DOHH2 (cell line): Measurements from ENCODE around the gene HBD.

Experiments used
- H3F3A ChIP-seq: fragments of 200-600 bp; sonication (generic), shearing (Covaris generic); 2 replicates; pipeline ENCODE4 v1.6.0; 2016; ENCODE audit warnings: antibody characterized with exemption, mild to moderate bottlenecking; ENCODE audit not compliant: control insufficient read depth, insufficient read depth
- H3K27ac ChIP-seq: fragments of 200-600 bp; sonication (generic); 2 replicates; pipeline ENCODE4 v1.5.1; 2014; ENCODE audit warnings: low read depth, mild to moderate bottlenecking, low read length, moderate library complexity
- H3K27me3 ChIP-seq: fragments of 200-600 bp; sonication (generic); 2 replicates; pipeline ENCODE4 v1.6.1; 2014; ENCODE audit warnings: mild to moderate bottlenecking, low read length, mixed read lengths; ENCODE audit not compliant: control insufficient read depth
- H3K36me3 ChIP-seq: fragments of 200-600 bp; sonication (generic); 2 replicates; pipeline ENCODE4 v1.6.1; 2014; ENCODE audit warnings: mild to moderate bottlenecking, low read length, moderate library complexity, mixed read lengths; ENCODE audit not compliant: control insufficient read depth
- H3K4me1 ChIP-seq: fragments of 200-600 bp; sonication (generic); 2 replicates; pipeline ENCODE4 v1.6.1; 2014; ENCODE audit warnings: mild to moderate bottlenecking, low read length, mixed read lengths; ENCODE audit not compliant: control insufficient read depth
- H3K4me2 ChIP-seq: fragments of 200-600 bp; sonication (generic); 2 replicates; pipeline ENCODE4 v1.6.0; 2014; ENCODE audit warnings: mild to moderate bottlenecking, low read length, moderate library complexity
- H3K4me3 ChIP-seq: fragments of 200-600 bp; sonication (generic); 2 replicates; pipeline ENCODE4 v1.5.1; 2014; ENCODE audit warnings: mild to moderate bottlenecking, low read length, mixed read lengths
- H3K79me2 ChIP-seq: fragments of 200-600 bp; sonication (generic); 2 replicates; pipeline ENCODE4 v1.6.1; 2014; ENCODE audit warnings: mild to moderate bottlenecking, low read length, mixed read lengths; ENCODE audit not compliant: control insufficient read depth
- H3K9me2 ChIP-seq: fragments of 200-600 bp; sonication (generic); replicated peaks from 2 replicates; pipeline ENCODE4 v1.6.1; 2014; ENCODE audit warnings: mild to moderate bottlenecking, low read length, mixed read lengths; ENCODE audit not compliant: control insufficient read depth
- H3K9me3 ChIP-seq: fragments of 200-600 bp; sonication (generic); 2 replicates; pipeline ENCODE4 v1.6.1; 2014; ENCODE audit warnings: antibody characterized with exemption, low read length, mixed read lengths; ENCODE audit not compliant: control insufficient read depth, insufficient read depth
- H4K20me1 ChIP-seq: fragments of 200-600 bp; sonication (generic); 2 replicates; pipeline ENCODE4 v1.6.0; 2014; ENCODE audit warnings: low read depth, mild to moderate bottlenecking, antibody characterized with exemption, low read length, moderate library complexity; ENCODE audit not compliant: control insufficient read depth, insufficient read depth
- EZH2phosphoT487 ChIP-seq: fragments of 200-600 bp; sonication (generic); IDR thresholded peaks from 2 replicates; pipeline ENCODE4 v1.6.1; 2017; ENCODE audit warnings: borderline replicate concordance, mild to moderate bottlenecking, antibody characterized with exemption, low read length, moderate library complexity, mixed read lengths
- TF ChIP-seq, protein P1 (sequence below): fragments of 200-600 bp; sonication (generic); IDR thresholded peaks from one replicate; pipeline ENCODE4 v1.5.1; 2014; ENCODE audit warnings: antibody characterized with exemption, mild to moderate bottlenecking, low read depth, low read length; ENCODE audit not compliant: poor library complexity, severe bottlenecking

HBD gene

DNA sequence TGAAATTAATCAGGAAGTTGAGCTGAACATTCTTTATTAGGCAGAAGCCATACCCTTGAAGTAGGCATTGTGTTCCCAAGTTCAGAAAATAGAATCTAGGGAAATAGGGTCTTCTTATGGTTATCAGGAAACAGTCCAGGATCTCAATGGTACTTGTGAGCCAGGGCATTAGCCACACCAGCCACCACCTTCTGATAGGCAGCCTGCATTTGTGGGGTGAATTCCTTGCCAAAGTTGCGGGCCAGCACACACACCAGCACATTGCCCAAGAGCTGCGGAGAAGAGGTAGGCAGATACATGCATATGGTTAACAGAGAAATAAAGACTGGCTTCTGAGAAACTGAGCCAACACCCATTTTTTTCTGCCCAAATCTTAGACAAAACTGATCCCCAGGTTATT is 1.5 kb downstream of the HBD start:
- Histone ChIP-seq H3K9me3 (no peaks in the 10 kb centered on the region), H3K9me2 (no peaks in the 10 kb centered on the region), H3F3A (no peaks in the 10 kb centered on the region), H3K36me3 (no peaks in the 10 kb centered on the region), H3K4me2 (no peak overlapping the region), H3K27ac (no peak overlapping the region), H3K27me3 (no peaks in the 10 kb centered on the region), H3K4me1 (no peaks in the 10 kb centered on the region), H3K79me2 (no peaks in the 10 kb centered on the region), H4K20me1 (no peaks in the 10 kb centered on the region), H3K4me3 (no peak overlapping the region)
- TF ChIP-seq EZH2phosphoT487 = no peak
- TF ChIP-seq, protein P1, sequence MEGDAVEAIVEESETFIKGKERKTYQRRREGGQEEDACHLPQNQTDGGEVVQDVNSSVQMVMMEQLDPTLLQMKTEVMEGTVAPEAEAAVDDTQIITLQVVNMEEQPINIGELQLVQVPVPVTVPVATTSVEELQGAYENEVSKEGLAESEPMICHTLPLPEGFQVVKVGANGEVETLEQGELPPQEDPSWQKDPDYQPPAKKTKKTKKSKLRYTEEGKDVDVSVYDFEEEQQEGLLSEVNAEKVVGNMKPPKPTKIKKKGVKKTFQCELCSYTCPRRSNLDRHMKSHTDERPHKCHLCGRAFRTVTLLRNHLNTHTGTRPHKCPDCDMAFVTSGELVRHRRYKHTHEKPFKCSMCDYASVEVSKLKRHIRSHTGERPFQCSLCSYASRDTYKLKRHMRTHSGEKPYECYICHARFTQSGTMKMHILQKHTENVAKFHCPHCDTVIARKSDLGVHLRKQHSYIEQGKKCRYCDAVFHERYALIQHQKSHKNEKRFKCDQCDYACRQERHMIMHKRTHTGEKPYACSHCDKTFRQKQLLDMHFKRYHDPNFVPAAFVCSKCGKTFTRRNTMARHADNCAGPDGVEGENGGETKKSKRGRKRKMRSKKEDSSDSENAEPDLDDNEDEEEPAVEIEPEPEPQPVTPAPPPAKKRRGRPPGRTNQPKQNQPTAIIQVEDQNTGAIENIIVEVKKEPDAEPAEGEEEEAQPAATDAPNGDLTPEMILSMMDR = no peak

DNA sequence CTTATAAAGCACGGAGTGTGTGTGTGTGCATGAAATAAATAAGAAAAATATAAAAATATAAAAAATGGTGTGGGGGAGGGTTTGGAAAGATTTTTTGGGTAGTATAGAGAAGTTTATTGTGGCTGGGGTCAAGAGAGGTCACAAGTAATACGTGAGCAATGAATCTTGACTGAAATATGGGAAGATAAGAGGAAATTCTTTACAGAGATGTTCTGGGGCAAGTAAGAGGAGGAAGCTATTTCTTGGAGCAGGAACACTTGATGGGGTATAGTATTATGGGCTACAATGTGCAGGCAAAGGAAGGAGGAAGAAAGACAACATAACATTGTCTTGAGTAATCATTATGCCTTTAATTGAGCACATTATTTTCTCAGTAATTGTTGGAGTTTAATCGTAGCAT is 2.1 kb downstream of the HBD start:
- Histone ChIP-seq H3K4me2 (no peak overlapping the region), H3K9me3 (no peaks in the 10 kb centered on the region), H3K4me3 (no peak overlapping the region), H3F3A (no peaks in the 10 kb centered on the region), H3K4me1 (no peaks in the 10 kb centered on the region), H3K36me3 (no peaks in the 10 kb centered on the region), H3K27me3 (no peaks in the 10 kb centered on the region), H3K9me2 (no peaks in the 10 kb centered on the region), H4K20me1 (no peaks in the 10 kb centered on the region), H3K79me2 (no peaks in the 10 kb centered on the region), H3K27ac (no peak overlapping the region)
- no peak for TF ChIP-seq EZH2phosphoT487
- TF ChIP-seq, protein P1 = no peak

DNA sequence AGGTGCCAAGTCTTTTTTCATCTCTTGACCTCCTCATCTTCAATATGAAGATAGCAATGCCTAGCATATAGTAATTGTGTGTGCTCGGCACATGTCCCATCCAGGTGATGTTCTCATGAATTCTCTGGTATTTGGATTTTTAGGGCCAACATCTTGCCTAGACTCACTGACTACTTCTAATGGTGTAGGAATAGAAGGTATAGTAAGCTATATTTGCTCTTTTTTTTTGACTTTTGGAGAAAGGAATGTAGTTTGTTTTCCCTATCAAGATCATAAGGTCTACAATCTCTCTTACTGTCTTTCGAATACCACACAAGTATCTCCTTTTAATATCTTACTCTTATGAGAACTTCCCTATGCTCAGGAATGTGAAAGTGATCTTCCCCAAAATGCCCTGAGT is 3.2 kb downstream of the HBD start:
- H3K4me1 ChIP-seq = no peaks in the 10 kb centered on the region
- H4K20me1 ChIP-seq = no peaks in the 10 kb centered on the region
- no peaks in the 10 kb centered on the region for H3K9me2 ChIP-seq
- H3K9me3 ChIP-seq = no peaks in the 10 kb centered on the region
- H3K27me3 ChIP-seq = no peaks in the 10 kb centered on the region
- H3K4me2 ChIP-seq = no peak overlapping the region
- H3K36me3 ChIP-seq = no peaks in the 10 kb centered on the region
- TF ChIP-seq, protein P1 = no peak
- no peak for TF ChIP-seq EZH2phosphoT487
- no peaks in the 10 kb centered on the region for H3F3A ChIP-seq
- H3K79me2 ChIP-seq = no peaks in the 10 kb centered on the region
- no peak overlapping the region for H3K27ac ChIP-seq
- H3K4me3 ChIP-seq = no peak overlapping the region

DNA sequence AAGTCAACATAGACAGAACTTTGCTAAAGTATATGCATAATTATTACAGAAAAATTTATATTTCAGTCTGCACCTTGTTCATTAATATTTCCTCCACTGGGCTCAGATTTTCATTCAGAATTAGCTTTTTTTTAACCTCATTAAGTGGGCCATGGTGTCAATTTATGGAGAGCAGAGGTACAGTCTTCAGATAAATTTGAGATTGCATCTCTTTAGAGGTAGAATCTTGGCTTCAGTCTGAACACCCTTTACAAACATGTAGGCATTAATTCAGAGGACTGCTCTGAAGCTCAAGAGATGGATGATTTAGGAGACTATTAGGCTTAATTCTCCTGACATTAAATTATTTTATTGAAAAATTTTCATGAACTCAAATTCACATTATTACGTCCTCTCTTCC is 4.0 kb downstream of the HBD start:
- Histone ChIP-seq H3K9me3 (no peaks in the 10 kb centered on the region), H3K4me1 (no peaks in the 10 kb centered on the region), H4K20me1 (no peaks in the 10 kb centered on the region), H3F3A (no peaks in the 10 kb centered on the region), H3K27ac (no peak overlapping the region), H3K27me3 (no peaks in the 10 kb centered on the region), H3K4me3 (no peak overlapping the region), H3K36me3 (no peaks in the 10 kb centered on the region), H3K9me2 (no peaks in the 10 kb centered on the region), H3K4me2 (no peak overlapping the region), H3K79me2 (no peaks in the 10 kb centered on the region)
- TF ChIP-seq, protein P1 = no peak
- no peak for TF ChIP-seq EZH2phosphoT487
